ENCODE results near the gene TAAR8. TPM values are rescaled to one million over a fixed set of nuclear protein-coding genes. Genes with fewer than 3 reads are reported as not detected.

TAAR8 gene
- total and polyA plus RNA-seq, 2 experiments from 2014 or later = not detected

GRCh38 chr6:132592855-132593254 lies 40.4 kb downstream of the TAAR8 start:
- H3K27ac Mint-ChIP-seq = no peak overlapping the region
- TF ChIP-seq, protein P1, sequence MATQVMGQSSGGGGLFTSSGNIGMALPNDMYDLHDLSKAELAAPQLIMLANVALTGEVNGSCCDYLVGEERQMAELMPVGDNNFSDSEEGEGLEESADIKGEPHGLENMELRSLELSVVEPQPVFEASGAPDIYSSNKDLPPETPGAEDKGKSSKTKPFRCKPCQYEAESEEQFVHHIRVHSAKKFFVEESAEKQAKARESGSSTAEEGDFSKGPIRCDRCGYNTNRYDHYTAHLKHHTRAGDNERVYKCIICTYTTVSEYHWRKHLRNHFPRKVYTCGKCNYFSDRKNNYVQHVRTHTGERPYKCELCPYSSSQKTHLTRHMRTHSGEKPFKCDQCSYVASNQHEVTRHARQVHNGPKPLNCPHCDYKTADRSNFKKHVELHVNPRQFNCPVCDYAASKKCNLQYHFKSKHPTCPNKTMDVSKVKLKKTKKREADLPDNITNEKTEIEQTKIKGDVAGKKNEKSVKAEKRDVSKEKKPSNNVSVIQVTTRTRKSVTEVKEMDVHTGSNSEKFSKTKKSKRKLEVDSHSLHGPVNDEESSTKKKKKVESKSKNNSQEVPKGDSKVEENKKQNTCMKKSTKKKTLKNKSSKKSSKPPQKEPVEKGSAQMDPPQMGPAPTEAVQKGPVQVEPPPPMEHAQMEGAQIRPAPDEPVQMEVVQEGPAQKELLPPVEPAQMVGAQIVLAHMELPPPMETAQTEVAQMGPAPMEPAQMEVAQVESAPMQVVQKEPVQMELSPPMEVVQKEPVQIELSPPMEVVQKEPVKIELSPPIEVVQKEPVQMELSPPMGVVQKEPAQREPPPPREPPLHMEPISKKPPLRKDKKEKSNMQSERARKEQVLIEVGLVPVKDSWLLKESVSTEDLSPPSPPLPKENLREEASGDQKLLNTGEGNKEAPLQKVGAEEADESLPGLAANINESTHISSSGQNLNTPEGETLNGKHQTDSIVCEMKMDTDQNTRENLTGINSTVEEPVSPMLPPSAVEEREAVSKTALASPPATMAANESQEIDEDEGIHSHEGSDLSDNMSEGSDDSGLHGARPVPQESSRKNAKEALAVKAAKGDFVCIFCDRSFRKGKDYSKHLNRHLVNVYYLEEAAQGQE (IDR thresholded peaks at IDR 0.05; ENCODE audit: unreplicated experiment) = no peak
- TF ChIP-seq ZNF462 (CRISPR knock-in tag; IDR thresholded peaks at IDR 0.05) = no peak
- no peak for TF ChIP-seq POLR2AphosphoS5 (IDR thresholded peaks at IDR 0.05; ENCODE audit: low read depth)
- TF ChIP-seq JUNB (IDR thresholded peaks at IDR 0.05; ENCODE audit: unreplicated experiment) = no peak
- no peak for TF ChIP-seq CREB1 (CRISPR knock-in tag; IDR thresholded peaks at IDR 0.05; ENCODE audit: low read depth)
- no peak for TF ChIP-seq STAT1 (IDR thresholded peaks at IDR 0.05; ENCODE audit: unreplicated experiment)
- no peak for TF ChIP-seq ZNF114 (CRISPR knock-in tag; IDR thresholded peaks at IDR 0.05)
- TF ChIP-seq EZH2phosphoT487 (IDR thresholded peaks at IDR 0.05; ENCODE audit: unreplicated experiment) = no peak
- TF ChIP-seq ZNF331 (CRISPR knock-in tag; IDR thresholded peaks at IDR 0.05; ENCODE audit: low read depth) = no peak
- no peak for TF ChIP-seq EZH2 (IDR thresholded peaks at IDR 0.05; ENCODE audit: low read depth, unreplicated experiment)
- TF ChIP-seq, protein P2, sequence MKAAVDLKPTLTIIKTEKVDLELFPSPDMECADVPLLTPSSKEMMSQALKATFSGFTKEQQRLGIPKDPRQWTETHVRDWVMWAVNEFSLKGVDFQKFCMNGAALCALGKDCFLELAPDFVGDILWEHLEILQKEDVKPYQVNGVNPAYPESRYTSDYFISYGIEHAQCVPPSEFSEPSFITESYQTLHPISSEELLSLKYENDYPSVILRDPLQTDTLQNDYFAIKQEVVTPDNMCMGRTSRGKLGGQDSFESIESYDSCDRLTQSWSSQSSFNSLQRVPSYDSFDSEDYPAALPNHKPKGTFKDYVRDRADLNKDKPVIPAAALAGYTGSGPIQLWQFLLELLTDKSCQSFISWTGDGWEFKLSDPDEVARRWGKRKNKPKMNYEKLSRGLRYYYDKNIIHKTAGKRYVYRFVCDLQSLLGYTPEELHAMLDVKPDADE (IDR thresholded peaks at IDR 0.05) = no peak
- TF ChIP-seq CTCF (conservative IDR thresholded peaks at IDR 0.05; ENCODE audit: low read depth in 2 of 2) = no peak
- no peak for TF ChIP-seq NANOG (IDR thresholded peaks at IDR 0.05; ENCODE audit: borderline replicate concordance)
- H3K36me3 Mint-ChIP-seq (ENCODE audit: low read depth) = no peaks in the 10 kb centered on the region
- H3K4me3 Mint-ChIP-seq = no peak overlapping the region
- no peaks in the 10 kb centered on the region for H3K4me1 Mint-ChIP-seq
- no peak overlapping the region for H3K4me3 ChIP-seq
- no peaks in the 10 kb centered on the region for H3K4me1 ChIP-seq (ENCODE audit: insufficient read depth)
- no peaks in the 10 kb centered on the region for H4K20me1 ChIP-seq (replicated peaks; ENCODE audit: insufficient read depth)
- no peaks in the 10 kb centered on the region for H3K79me2 ChIP-seq (replicated peaks; ENCODE audit: insufficient read depth)
- H3K27me3 ChIP-seq (ENCODE audit: insufficient read depth) = no peaks in the 10 kb centered on the region
- H3K9me3 Mint-ChIP-seq = no peaks in the 10 kb centered on the region
- DNase-seq (ENCODE audit: low spot score) (no peak), ATAC-seq (no peak)
- H2AFZ ChIP-seq = no peak overlapping the region
- no peak overlapping the region for H3K4me2 ChIP-seq
- no peaks in the 10 kb centered on the region for H3F3A ChIP-seq (replicated peaks; ENCODE audit: low read depth)
- H3K9me2 ChIP-seq (ENCODE audit: insufficient read depth) = no peaks in the 10 kb centered on the region
- peaks cover 2% of the 10 kb centered on the region for H3K27me3 Mint-ChIP-seq (ENCODE audit: insufficient read depth, low read depth, poor library complexity)
- no peak overlapping the region for H3K27ac ChIP-seq (ENCODE audit: low read depth)
- H3K36me3 ChIP-seq (ENCODE audit: insufficient read depth) = no peaks in the 10 kb centered on the region
